ENCODE data around the gene C13orf46.

The C13orf46 gene

GRCh38 chr13:113937073-113937472 is 36.8 kb downstream of the C13orf46 start:
- DNase-seq = no peak

- DNase-seq = no peak
Observed at GRCh38 chr13:113936166-113936965, 37.5 kb downstream of the C13orf46 start.

- no peak for DNase-seq
Observed at GRCh38 chr13:113935001-113935844, 38.7 kb downstream of the C13orf46 start.

GRCh38 chr13:113934576-113934975 is 39.3 kb downstream of the C13orf46 start:
- no peak for DNase-seq

GRCh38 chr13:113933901-113934300 is 40.0 kb downstream of the C13orf46 start:
- DNase-seq = no peak

GRCh38 chr13:113931841-113932459 is 41.9 kb downstream of the C13orf46 start:
- no peak for DNase-seq

- peak; percentile 39 to 56 for DNase-seq
Observed at GRCh38 chr13:113930671-113931637, 42.9 kb downstream of the C13orf46 start.

- no peak for DNase-seq
Observed at GRCh38 chr13:113929628-113930615, 44.0 kb downstream of the C13orf46 start.

- no peak for DNase-seq
Observed at GRCh38 chr13:113928685-113929627, 44.9 kb downstream of the C13orf46 start.

- DNase-seq = no peak
Observed at GRCh38 chr13:113927661-113928581, 46.0 kb downstream of the C13orf46 start.

GRCh38 chr13:113926951-113927660 is 46.8 kb downstream of the C13orf46 start:
- DNase-seq = no peak

- no peak for DNase-seq
Observed at GRCh38 chr13:113926301-113926761, 47.5 kb downstream of the C13orf46 start.

GRCh38 chr13:113924184-113924901 is 49.5 kb downstream of the C13orf46 start:
- no peak for DNase-seq

GRCh38 chr13:113923376-113924063 is 50.4 kb downstream of the C13orf46 start:
- DNase-seq = no peak

GRCh38 chr13:113922412-113923118 is 51.3 kb downstream of the C13orf46 start:
- no peak for DNase-seq

- DNase-seq = no peak
Observed at GRCh38 chr13:113921763-113922162, 52.1 kb downstream of the C13orf46 start.

Measured in stimulated activated CD4-positive, alpha-beta T cell treated with anti-CD3 and anti-CD28 coated beads, Interleukin-2, amount 100 ng/mL, for 24 hours (primary cell).